ENCODE measurements around the gene EHF. TPM values are rescaled to one million over a fixed set of nuclear protein-coding genes. Genes with fewer than 3 reads are reported as not detected.
"Not testable (repeated sequence)": the region's sequence is repeated elsewhere in the genome, so short reads cannot be mapped to it uniquely, and the experiment has no call there.

EHF gene
- total and polyA plus RNA-seq, 5 donors from 2014 or later: not detected

DNA sequence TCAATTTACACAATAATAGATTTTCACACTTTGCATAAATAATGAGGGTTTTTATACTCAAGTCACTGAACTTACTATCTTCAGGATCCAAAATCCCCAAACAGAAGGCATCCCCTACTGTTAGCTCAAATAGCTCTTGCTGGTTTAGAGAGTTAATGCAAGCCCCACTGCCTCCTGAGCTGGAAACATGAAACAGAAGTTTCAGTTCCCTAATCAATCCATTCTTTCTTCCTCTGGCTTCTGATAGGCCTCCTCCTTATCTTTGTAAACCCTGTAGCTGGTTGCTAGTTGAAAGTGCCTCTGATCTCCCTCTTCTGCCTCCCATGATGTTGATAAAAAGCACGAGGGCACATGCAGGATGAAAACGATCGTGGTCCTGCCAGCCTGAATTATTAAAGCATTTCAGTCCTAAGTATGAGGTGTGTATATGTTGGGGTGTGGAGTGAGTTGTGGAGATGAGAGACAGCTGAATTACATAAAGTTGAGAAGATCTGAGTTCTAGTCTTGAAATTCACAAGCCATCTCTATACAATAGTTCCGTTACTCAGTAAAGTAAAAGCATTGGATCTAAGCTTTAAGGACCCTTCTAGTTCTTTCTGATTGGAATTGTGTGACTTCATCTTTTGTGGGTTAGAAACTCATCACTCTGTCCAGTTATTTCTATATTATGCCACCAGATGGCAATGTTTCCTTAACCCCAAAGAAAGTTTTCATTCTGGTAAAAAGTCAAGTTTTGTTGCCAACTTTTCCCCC, 35.0 kb upstream of the EHF start:
- Histone ChIP-seq H3K4me1 (ENCODE audit: control insufficient read depth, insufficient read depth, low read length, poor library complexity, severe bottlenecking) (no peaks in the 10 kb centered on the region), H3K9me3 (ENCODE audit: control insufficient read depth in 2 of 2, low read length in 2 of 2) (no peaks in the 10 kb centered on the region), H3K27ac (ENCODE audit: insufficient read depth, low read length, poor library complexity, severe bottlenecking) (no peak overlapping the region), H3K4me3 (ENCODE audit: low read depth, low read length) (no peak overlapping the region), H3K36me3 (ENCODE audit: control insufficient read depth, insufficient read depth, low read length) (no peaks in the 10 kb centered on the region), H3K27me3 (ENCODE audit: control insufficient read depth, insufficient read depth, low read length) (peaks cover 3% of the 10 kb centered on the region)
- H3K36me3 Mint-ChIP-seq: no peaks in the 10 kb centered on the region
- ATAC-seq (ENCODE audit: low read depth in 2 of 2) (peak in 1 of 2 donors; percentile 31), DNase-seq (peak in 2 of 3 donors; percentile 26 to 34)
- H3K27me3 Mint-ChIP-seq: peaks cover 32% of the 10 kb centered on the region
- no peak overlapping the region for H3K4me3 Mint-ChIP-seq
- H3K9me3 Mint-ChIP-seq: no peaks in the 10 kb centered on the region
- peaks cover 0 to 4% (median 0%) of the 10 kb centered on the region in 4 donors for H3K4me1 Mint-ChIP-seq
- H3K27ac Mint-ChIP-seq: no peak overlapping the region

DNA sequence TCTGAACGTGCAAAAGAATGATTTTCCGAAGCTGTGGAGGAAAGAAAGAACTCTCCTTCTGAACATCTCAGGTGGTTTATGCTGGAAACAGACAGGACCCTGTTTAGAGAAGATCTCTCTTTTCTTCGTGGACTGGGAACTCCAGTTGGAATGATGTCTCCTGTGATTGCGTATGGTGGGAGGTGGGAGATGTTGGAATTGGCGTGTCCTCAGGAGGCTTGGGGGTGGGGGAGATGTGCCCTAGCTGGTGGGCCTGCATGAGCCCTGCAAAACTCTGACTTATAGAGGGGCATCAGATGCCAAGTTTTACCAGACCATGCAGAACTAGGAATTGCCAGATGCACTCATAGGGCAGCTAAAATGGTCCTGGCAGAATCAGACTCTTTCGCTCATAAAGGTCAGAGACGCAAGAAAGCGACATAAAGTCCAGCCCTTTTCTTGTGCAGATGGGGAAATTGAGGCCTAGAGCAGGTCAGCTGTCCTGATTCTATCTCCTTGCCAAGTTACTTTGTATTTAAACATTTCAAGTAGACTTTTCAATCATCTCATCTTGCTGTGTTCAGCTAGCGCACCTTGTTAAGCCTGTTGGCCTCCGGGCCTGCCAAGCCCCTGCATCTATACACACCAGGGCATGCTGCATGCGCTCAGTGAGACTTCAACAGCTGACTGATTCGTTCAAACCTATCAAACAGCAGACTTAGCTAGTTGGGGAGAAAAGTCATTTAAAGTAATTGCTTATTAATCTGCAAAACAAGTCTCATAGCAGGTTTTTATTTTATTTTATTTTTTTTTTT, 34.2 kb upstream of the EHF start:
- Mint-ChIP-seq H3K36me3 (no peaks in the 10 kb centered on the region), H3K27ac (no peak overlapping the region), H3K4me1 (peaks cover 0 to 4% (median 0%) of the 10 kb centered on the region in 4 donors), H3K9me3 (no peaks in the 10 kb centered on the region), H3K27me3 (peaks cover 34% of the 10 kb centered on the region), H3K4me3 (no peak overlapping the region)
- H3K4me3 ChIP-seq (ENCODE audit: low read depth, low read length): no peak overlapping the region
- H3K27me3 ChIP-seq (ENCODE audit: control insufficient read depth, insufficient read depth, low read length): peaks cover 3% of the 10 kb centered on the region
- H3K27ac ChIP-seq (ENCODE audit: insufficient read depth, low read length, poor library complexity, severe bottlenecking): no peak overlapping the region
- no peaks in the 10 kb centered on the region for H3K4me1 ChIP-seq (ENCODE audit: control insufficient read depth, insufficient read depth, low read length, poor library complexity, severe bottlenecking)
- DNase-seq: no peak
- H3K36me3 ChIP-seq (ENCODE audit: control insufficient read depth, insufficient read depth, low read length): no peaks in the 10 kb centered on the region
- ATAC-seq (ENCODE audit: low read depth in 2 of 2): no peak
- H3K9me3 ChIP-seq (ENCODE audit: control insufficient read depth in 2 of 2, low read length in 2 of 2): no peaks in the 10 kb centered on the region

DNA sequence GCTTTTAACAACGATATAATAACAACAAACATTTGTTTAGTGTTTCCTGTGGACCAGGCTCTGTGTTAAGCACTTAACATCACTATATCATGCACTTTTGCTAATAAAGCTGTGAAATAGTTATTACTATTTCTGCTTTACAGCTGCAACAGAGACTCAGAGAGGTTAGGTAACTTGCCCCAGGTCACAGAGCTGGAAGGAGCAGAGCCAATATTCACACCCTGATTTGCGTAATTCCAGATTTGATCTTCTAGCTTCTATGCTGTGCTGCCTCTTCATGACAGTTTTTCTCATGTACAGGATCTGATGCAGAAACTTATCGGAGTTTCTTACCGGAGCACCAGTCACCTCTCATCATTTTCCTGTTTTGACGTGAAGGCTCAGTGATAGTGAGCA, 33.6 kb upstream of the EHF start:
- DNase-seq (no peak), ATAC-seq (ENCODE audit: low read depth in 2 of 2) (no peak)
- H3K4me1 Mint-ChIP-seq: peaks cover 0 to 4% (median 0%) of the 10 kb centered on the region in 4 donors
- H3K27ac Mint-ChIP-seq: no peak overlapping the region
- Histone ChIP-seq H3K4me1 (ENCODE audit: control insufficient read depth, insufficient read depth, low read length, poor library complexity, severe bottlenecking) (no peaks in the 10 kb centered on the region), H3K27ac (ENCODE audit: insufficient read depth, low read length, poor library complexity, severe bottlenecking) (no peak overlapping the region), H3K4me3 (ENCODE audit: low read depth, low read length) (no peak overlapping the region), H3K36me3 (ENCODE audit: control insufficient read depth, insufficient read depth, low read length) (no peaks in the 10 kb centered on the region), H3K27me3 (ENCODE audit: control insufficient read depth, insufficient read depth, low read length) (peaks cover 7% of the 10 kb centered on the region), H3K9me3 (ENCODE audit: control insufficient read depth in 2 of 2, low read length in 2 of 2) (no peaks in the 10 kb centered on the region)
- H3K4me3 Mint-ChIP-seq: no peak overlapping the region
- peaks cover 37% of the 10 kb centered on the region for H3K27me3 Mint-ChIP-seq
- H3K9me3 Mint-ChIP-seq: peaks cover 0 to 1% (median 0%) of the 10 kb centered on the region in 7 donors
- no peaks in the 10 kb centered on the region for H3K36me3 Mint-ChIP-seq

DNA sequence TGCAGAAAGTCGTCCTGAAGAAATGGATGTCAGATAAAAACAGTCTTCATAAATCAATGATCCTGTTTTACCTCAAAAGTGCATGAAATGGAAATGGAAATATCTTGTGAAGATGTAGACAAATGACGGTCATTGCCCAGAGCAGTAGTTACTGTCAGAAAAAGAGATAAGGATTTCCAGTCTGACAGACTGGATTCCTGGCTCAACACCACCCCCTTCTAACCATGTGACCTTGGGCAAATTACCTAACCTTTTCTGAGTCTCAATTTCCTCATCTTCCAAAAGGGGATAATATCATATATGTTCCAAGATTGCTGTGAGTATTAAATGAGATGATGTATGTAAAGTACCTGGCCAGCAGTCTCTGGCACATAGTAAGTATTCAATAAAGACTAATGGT, 32.9 kb upstream of the EHF start:
- ATAC-seq (ENCODE audit: low read depth in 2 of 2): no peak
- H3K4me1 ChIP-seq (ENCODE audit: control insufficient read depth, insufficient read depth, low read length, poor library complexity, severe bottlenecking): no peaks in the 10 kb centered on the region
- DNase-seq: no peak
- no peak overlapping the region for H3K27ac ChIP-seq (ENCODE audit: insufficient read depth, low read length, poor library complexity, severe bottlenecking)
- H3K4me3 ChIP-seq (ENCODE audit: low read depth, low read length): no peak overlapping the region
- peaks cover 13% of the 10 kb centered on the region for H3K27me3 ChIP-seq (ENCODE audit: control insufficient read depth, insufficient read depth, low read length)
- Mint-ChIP-seq H3K9me3 (peaks cover 0 to 3% (median 2%) of the 10 kb centered on the region in 7 donors), H3K36me3 (peaks cover 2% of the 10 kb centered on the region), H3K27me3 (peaks cover 45% of the 10 kb centered on the region), H3K27ac (no peak overlapping the region), H3K4me3 (no peak overlapping the region), H3K4me1 (peaks cover 0 to 4% (median 0%) of the 10 kb centered on the region in 4 donors)
- H3K9me3 ChIP-seq (ENCODE audit: control insufficient read depth in 2 of 2, low read length in 2 of 2): no peaks in the 10 kb centered on the region
- H3K36me3 ChIP-seq (ENCODE audit: control insufficient read depth, insufficient read depth, low read length): no peaks in the 10 kb centered on the region

DNA sequence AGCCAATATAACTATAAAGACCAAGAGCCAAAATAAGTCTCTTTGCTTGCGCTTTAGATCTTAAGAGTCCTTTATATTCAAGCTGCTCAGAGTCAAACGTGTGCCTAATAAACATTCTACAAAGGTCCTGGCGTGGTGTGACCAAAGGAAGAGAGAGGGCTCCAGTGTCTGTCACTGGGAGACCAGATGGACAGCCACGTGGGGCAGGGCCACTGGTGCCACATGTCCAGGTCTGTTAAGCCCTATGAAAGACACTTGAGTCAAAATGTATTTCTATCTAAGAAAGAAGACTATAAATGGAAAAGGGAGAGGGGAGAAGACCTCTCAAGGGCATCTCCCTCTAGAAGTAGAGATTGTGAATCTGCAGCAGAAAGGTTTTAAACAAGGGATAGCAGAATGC, 32.2 kb upstream of the EHF start:
- no peak for DNase-seq
- Mint-ChIP-seq H3K4me1 (peaks cover 0 to 4% (median 0%) of the 10 kb centered on the region in 4 donors), H3K27me3 (peaks cover 51% of the 10 kb centered on the region), H3K36me3 (peaks cover 4% of the 10 kb centered on the region), H3K27ac (no peak overlapping the region), H3K4me3 (no peak overlapping the region), H3K9me3 (peaks cover 0 to 9% (median 3%) of the 10 kb centered on the region in 7 donors)
- no peak for ATAC-seq (ENCODE audit: low read depth in 2 of 2)
- Histone ChIP-seq H3K27ac (ENCODE audit: insufficient read depth, low read length, poor library complexity, severe bottlenecking) (no peak overlapping the region), H3K4me1 (ENCODE audit: control insufficient read depth, insufficient read depth, low read length, poor library complexity, severe bottlenecking) (no peaks in the 10 kb centered on the region), H3K27me3 (ENCODE audit: control insufficient read depth, insufficient read depth, low read length) (peaks cover 17% of the 10 kb centered on the region), H3K9me3 (ENCODE audit: control insufficient read depth in 2 of 2, low read length in 2 of 2) (peaks cover 0 to 2% of the 10 kb centered on the region in 2 experiments), H3K36me3 (ENCODE audit: control insufficient read depth, insufficient read depth, low read length) (no peaks in the 10 kb centered on the region), H3K4me3 (ENCODE audit: low read depth, low read length) (no peak overlapping the region)

DNA sequence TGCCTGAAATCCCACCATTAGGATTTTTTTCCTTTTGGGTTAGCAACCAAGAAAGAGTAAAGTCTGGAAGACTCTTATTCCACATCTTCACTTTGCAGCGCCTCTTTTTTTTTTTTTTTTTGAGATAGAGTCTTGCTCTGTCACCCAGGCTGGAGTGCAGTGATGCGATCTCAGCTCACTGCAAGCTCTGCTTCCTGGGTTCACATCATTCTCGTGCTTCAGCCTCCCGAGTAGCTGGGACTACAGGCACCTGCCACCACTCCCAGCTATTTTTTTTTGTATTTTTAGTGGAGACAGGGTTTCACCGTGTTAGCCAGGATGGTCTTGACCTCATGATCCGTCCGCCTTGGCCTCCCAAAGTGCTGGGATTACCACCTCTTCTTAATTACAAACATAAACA, 31.7 kb upstream of the EHF start:
- H3K27me3 ChIP-seq (ENCODE audit: control insufficient read depth, insufficient read depth, low read length): peaks cover 20% of the 10 kb centered on the region
- not testable (repeated sequence) for H3K4me3 Mint-ChIP-seq; DNase-seq; H3K4me1 ChIP-seq (ENCODE audit: control insufficient read depth, insufficient read depth, low read length, poor library complexity, severe bottlenecking); H3K9me3 ChIP-seq (ENCODE audit: control insufficient read depth in 2 of 2, low read length in 2 of 2); H3K27ac Mint-ChIP-seq; H3K36me3 Mint-ChIP-seq; H3K27ac ChIP-seq (ENCODE audit: insufficient read depth, low read length, poor library complexity, severe bottlenecking); ATAC-seq (ENCODE audit: low read depth in 2 of 2); H3K4me3 ChIP-seq (ENCODE audit: low read depth, low read length); H3K36me3 ChIP-seq (ENCODE audit: control insufficient read depth, insufficient read depth, low read length); H3K4me1 Mint-ChIP-seq
- H3K9me3 Mint-ChIP-seq: peaks cover 0 to 12% (median 3%) of the 10 kb centered on the region in 7 donors
- H3K27me3 Mint-ChIP-seq: peaks cover 56% of the 10 kb centered on the region

DNA sequence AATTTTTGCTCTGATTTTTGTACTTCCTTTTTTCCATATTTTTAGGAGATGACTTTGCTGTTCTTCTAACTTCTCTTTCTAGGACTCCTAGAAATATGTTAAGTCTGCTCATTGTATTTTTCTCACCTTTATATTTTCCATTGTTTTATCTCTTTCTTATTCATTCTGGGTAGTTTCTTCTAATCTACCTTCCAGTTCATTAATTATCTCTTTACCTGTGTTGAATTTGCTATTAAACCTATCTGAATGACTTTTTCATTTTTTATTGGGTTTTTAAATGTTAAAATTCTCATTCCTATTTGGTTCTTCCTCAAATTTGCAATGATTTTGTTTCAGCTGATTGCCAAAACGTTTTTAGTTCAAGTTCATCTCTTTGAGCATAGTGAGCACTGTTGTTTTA, 27.8 kb upstream of the EHF start:
- H3K27me3 Mint-ChIP-seq: peaks cover 63% of the 10 kb centered on the region
- no peak for ATAC-seq (ENCODE audit: low read depth in 2 of 2)
- Histone ChIP-seq H3K36me3 (ENCODE audit: control insufficient read depth, insufficient read depth, low read length) (no peaks in the 10 kb centered on the region), H3K27me3 (ENCODE audit: control insufficient read depth, insufficient read depth, low read length) (peaks cover 23% of the 10 kb centered on the region), H3K4me1 (ENCODE audit: control insufficient read depth, insufficient read depth, low read length, poor library complexity, severe bottlenecking) (no peaks in the 10 kb centered on the region), H3K4me3 (ENCODE audit: low read depth, low read length) (no peak overlapping the region), H3K27ac (ENCODE audit: insufficient read depth, low read length, poor library complexity, severe bottlenecking) (no peak overlapping the region), H3K9me3 (ENCODE audit: control insufficient read depth in 2 of 2, low read length in 2 of 2) (peaks cover 0 to 2% of the 10 kb centered on the region in 2 experiments)
- no peaks in the 10 kb centered on the region for H3K4me1 Mint-ChIP-seq
- H3K9me3 Mint-ChIP-seq: peaks cover 0 to 12% (median 3%) of the 10 kb centered on the region in 7 donors
- peak overlapping the region in 1 of 3 donors; percentile 7 for H3K27ac Mint-ChIP-seq
- H3K4me3 Mint-ChIP-seq: peak overlapping the region in 1 of 4 donors; percentile 39
- H3K36me3 Mint-ChIP-seq: peaks cover 4% of the 10 kb centered on the region
- no peak for DNase-seq
